Head of caudate nucleus (tissue), 42 donors: ENCODE data around the gene CYP27B1.
"Not testable (repeated sequence)": the region's sequence is repeated elsewhere in the genome, so short reads cannot be mapped to it uniquely, and the experiment has no call there.

Source experiments
- DNase-seq, 42 donors: peaks; one replicate each; pipeline versions ENCODE4 v3.0.0 to v3.0.0-alpha.2; 2020 to 2021; ENCODE audit warnings: mixed read lengths in 7 of 42
- intact Hi-C: fragments of 100-400 bp; cut with DNase I; formaldehyde crosslinking; loops from one replicate; pipeline ENCODE4 v1.15.0; 2022

The CYP27B1 gene

GRCh38 chr12:57793920-57794319 is 27.0 kb upstream of the CYP27B1 start:
- DNase-seq: no peak
- intact Hi-C loops: no loop called here

- no peak for DNase-seq
- intact Hi-C loops: no loop called here
Observed at GRCh38 chr12:57783861-57784260, 17.0 kb upstream of the CYP27B1 start.

- intact Hi-C loops: no loop called here
- DNase-seq: no peak
Observed at GRCh38 chr12:57783466-57783801, 16.6 kb upstream of the CYP27B1 start.

- peak; percentile 95 to 100 (median 98) for DNase-seq
- intact Hi-C loops: no loop called here
Observed at GRCh38 chr12:57782608-57783465, 16.0 kb upstream of the CYP27B1 start, which contains the start of gene TSFM. Gene TSFM (plus strand): TSS chr12:57782787. CDS start chr12:57782802, 15 bp downstream.

DNA sequence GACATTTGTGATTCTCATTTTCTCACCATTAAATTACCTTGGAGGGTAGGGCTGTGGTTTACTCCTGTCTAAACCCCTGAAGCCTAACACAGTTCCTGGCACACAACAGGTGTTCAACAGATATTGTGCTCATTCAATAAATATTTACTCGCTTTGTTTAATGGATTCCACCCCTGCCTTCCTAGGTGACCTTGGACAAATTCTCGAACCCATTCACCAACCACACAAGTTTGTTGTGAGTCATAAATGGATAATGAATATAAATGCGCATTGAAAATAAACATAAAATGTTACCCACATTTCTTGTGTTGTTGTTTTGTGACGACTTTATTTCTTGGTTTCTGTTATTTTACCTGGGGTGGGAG is 15.3 kb upstream of the CYP27B1 start:
- no peak for DNase-seq
- intact Hi-C loops: no loop called here

GRCh38 chr12:57781801-57782200 is 14.9 kb upstream of the CYP27B1 start:
- intact Hi-C loops: loop anchor here (2.0 kb wide), 1 partner anchor 121 kb away; no protein-coding TSS in a partner anchor
- no peak for DNase-seq

DNA sequence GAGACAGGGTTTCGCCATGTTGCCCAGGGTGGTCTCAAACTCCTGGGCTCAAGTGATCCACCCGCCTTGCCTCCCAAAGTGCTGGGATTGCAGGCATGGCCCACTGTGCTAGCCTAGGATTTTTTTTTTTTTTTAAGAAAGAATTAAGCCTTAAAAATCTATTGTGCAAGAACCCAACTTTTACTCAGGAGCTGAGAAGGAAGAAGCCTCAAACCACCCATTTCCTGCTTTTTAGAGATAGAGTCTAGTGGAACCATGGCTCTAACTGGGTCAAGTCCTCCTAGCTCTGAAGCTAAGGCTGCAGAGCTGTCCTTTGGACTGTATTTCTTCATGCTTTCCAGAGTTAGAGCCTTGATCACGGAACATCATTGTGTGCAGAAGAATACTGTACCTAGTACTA is 14.4 kb upstream of the CYP27B1 start:
- intact Hi-C loops: loop anchor here (2.0 kb wide), 1 partner anchor 122 kb away; no protein-coding TSS in a partner anchor
- no peak for DNase-seq

GRCh38 chr12:57780284-57780897 is 13.5 kb upstream of the CYP27B1 start:
- DNase-seq: no peak
- intact Hi-C loops: loop anchor here (2.0 kb wide), 1 partner anchor 122 kb away; no protein-coding TSS in a partner anchor

- DNase-seq: no peak
- intact Hi-C loops: loop anchor here (2.0 kb wide), 1 partner anchor 123 kb away; no protein-coding TSS in a partner anchor
Observed at GRCh38 chr12:57779736-57780135, 12.9 kb upstream of the CYP27B1 start.

DNA sequence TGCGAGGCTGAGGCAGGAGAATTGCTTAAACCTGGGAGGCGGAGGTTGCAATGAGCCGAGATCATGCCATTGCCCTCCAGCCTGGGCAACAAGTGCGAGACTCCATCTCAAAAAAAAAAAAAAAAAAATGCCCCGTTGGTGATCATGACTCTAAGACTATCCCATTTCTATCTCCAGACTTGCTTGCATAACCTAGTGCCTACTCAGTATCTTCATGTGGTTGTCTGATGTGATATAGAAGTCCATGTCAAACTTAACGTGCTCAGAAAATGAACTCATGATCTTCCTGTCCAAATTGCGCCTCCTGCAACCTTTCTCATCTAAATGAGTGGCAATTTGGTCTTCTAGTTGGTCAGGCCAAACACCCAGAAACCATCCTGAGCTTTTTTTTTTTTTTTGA is 11.0 kb upstream of the CYP27B1 start:
- DNase-seq: no peak
- intact Hi-C loops: no loop called here

DNA sequence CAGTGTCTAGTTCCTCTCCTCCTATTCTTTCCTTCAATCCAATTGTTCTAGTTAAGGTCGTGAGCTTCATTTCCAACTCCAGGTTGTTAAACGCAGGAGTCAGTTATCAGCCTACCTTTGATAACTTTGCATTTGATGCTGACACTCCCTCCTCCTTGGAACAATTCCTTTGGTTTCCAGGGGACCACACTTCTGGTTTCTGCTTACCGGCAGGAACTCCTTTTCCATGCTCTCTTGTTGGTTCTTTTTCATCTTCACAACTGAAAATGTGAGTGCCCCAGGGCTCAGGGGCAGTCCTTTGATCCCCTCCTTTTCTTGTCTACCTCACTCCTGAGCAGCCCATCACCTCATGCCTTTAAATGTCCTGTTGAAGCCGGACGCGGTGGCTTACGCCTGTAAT is 10.5 kb upstream of the CYP27B1 start:
- DNase-seq: no peak
- intact Hi-C loops: no loop called here

- DNase-seq: no peak
- intact Hi-C loops: no loop called here
Observed at GRCh38 chr12:57776247-57776587, 9.3 kb upstream of the CYP27B1 start.

GRCh38 chr12:57775563-57776246 is 8.8 kb upstream of the CYP27B1 start:
- DNase-seq: no peak
- intact Hi-C loops: no loop called here

GRCh38 chr12:57775044-57775443 is 8.2 kb upstream of the CYP27B1 start:
- DNase-seq: peak in 1 of 42 donors; percentile 25
- intact Hi-C loops: no loop called here

- DNase-seq, intact Hi-C loops: not testable (repeated sequence)
Observed at GRCh38 chr12:57774634-57775033, 7.8 kb upstream of the CYP27B1 start.

GRCh38 chr12:57772429-57773322 is 5.8 kb upstream of the CYP27B1 start, which contains the start of gene EEF1AKMT3:
Gene EEF1AKMT3 (plus strand): TSS chr12:57772614. CDS start chr12:57772725, 111 bp downstream.
- intact Hi-C loops: no loop called here
- DNase-seq: peak in 37 of 42 donors; percentile 17 to 80 (median 56)

- DNase-seq: peak; percentile 94 to 99 (median 97)
- intact Hi-C loops: no loop called here
Observed at GRCh38 chr12:57771873-57772428, 5.1 kb upstream of the CYP27B1 start, which contains the start of gene METTL1. Gene METTL1 (minus strand): TSS chr12:57772105. CDS start chr12:57772083, 22 bp downstream.

GRCh38 chr12:57771236-57771872 is 4.5 kb upstream of the CYP27B1 start:
- intact Hi-C loops: no loop called here
- DNase-seq: peak; percentile 64 to 96 (median 86)
